ENCODE data around the gene ANXA9.

DNA sequence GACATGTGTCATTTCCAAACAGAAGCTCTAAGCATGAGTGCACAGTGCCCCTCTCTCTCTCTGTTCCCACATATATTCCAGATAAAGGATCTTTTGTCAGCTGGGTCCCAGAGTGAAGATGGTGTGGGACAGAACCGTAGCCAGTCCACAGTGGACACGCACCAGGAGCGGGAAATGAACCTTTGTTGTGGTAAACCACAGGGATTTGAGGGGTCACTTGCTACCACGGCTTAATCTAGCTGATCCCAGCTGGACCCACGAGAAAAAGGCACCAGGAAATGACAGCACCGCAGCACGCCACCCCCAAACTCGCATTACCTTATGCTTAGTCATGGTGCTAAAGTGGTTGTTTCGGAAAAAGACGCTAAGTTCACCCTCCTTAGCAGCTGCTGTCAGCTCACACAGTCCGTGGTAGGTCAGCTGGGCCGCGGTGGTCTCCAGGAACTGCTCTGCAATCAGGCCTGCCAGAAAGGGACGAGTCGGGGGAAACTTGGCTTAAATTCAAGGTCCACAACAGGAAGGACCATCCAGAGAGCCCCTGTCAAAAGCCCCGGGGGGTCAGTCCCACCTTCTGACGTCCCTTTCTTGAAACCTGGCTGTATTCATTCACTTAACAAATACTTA is 17.1 kb downstream of the ANXA9 start:
- TF ChIP-seq, protein P1, sequence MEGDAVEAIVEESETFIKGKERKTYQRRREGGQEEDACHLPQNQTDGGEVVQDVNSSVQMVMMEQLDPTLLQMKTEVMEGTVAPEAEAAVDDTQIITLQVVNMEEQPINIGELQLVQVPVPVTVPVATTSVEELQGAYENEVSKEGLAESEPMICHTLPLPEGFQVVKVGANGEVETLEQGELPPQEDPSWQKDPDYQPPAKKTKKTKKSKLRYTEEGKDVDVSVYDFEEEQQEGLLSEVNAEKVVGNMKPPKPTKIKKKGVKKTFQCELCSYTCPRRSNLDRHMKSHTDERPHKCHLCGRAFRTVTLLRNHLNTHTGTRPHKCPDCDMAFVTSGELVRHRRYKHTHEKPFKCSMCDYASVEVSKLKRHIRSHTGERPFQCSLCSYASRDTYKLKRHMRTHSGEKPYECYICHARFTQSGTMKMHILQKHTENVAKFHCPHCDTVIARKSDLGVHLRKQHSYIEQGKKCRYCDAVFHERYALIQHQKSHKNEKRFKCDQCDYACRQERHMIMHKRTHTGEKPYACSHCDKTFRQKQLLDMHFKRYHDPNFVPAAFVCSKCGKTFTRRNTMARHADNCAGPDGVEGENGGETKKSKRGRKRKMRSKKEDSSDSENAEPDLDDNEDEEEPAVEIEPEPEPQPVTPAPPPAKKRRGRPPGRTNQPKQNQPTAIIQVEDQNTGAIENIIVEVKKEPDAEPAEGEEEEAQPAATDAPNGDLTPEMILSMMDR (IDR thresholded peaks at IDR 0.05), result no peak
- TF ChIP-seq, protein P2, sequence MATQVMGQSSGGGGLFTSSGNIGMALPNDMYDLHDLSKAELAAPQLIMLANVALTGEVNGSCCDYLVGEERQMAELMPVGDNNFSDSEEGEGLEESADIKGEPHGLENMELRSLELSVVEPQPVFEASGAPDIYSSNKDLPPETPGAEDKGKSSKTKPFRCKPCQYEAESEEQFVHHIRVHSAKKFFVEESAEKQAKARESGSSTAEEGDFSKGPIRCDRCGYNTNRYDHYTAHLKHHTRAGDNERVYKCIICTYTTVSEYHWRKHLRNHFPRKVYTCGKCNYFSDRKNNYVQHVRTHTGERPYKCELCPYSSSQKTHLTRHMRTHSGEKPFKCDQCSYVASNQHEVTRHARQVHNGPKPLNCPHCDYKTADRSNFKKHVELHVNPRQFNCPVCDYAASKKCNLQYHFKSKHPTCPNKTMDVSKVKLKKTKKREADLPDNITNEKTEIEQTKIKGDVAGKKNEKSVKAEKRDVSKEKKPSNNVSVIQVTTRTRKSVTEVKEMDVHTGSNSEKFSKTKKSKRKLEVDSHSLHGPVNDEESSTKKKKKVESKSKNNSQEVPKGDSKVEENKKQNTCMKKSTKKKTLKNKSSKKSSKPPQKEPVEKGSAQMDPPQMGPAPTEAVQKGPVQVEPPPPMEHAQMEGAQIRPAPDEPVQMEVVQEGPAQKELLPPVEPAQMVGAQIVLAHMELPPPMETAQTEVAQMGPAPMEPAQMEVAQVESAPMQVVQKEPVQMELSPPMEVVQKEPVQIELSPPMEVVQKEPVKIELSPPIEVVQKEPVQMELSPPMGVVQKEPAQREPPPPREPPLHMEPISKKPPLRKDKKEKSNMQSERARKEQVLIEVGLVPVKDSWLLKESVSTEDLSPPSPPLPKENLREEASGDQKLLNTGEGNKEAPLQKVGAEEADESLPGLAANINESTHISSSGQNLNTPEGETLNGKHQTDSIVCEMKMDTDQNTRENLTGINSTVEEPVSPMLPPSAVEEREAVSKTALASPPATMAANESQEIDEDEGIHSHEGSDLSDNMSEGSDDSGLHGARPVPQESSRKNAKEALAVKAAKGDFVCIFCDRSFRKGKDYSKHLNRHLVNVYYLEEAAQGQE (IDR thresholded peaks at IDR 0.05; ENCODE audit: insufficient read depth in 1 of 2, low read depth in 2 of 2, low read length in 1 of 2), result no peak
- TF ChIP-seq POLR2AphosphoS5 (IDR thresholded peaks at IDR 0.05; ENCODE audit: low read depth, low read length) (no peak), SIN3A (IDR thresholded peaks at IDR 0.05; ENCODE audit: borderline replicate concordance, insufficient read depth, low read depth, low read length) (no peak), TCF7L2 (IDR thresholded peaks at IDR 0.05; ENCODE audit: low read depth, low read length) (no peak)

Measured in Panc1 (cell line).